GM21723 (cell line): Measurements from ENCODE around the gene ABLIM3.

Experiments used
- ATAC-seq: cut with Tn5 transposase; IDR thresholded peaks from one replicate; pipeline ENCODE4 v1.9.1; 2021; ENCODE audit warnings: mild to moderate bottlenecking, moderate library complexity; ENCODE audit not compliant: unreplicated experiment

Gene ABLIM3

GRCh38 chr5:149277801-149278200 is 136.5 kb downstream of the ABLIM3 start:
- ATAC-seq: no peak

- ATAC-seq: no peak
These were observed 137.3 kb downstream of the ABLIM3 start for GRCh38 chr5:149278451-149279210.

GRCh38 chr5:149279661-149280060 is 138.4 kb downstream of the ABLIM3 start:
- ATAC-seq: no peak

GRCh38 chr5:149280124-149280523 is 138.8 kb downstream of the ABLIM3 start:
- no peak for ATAC-seq

GRCh38 chr5:149280802-149281201 is 139.5 kb downstream of the ABLIM3 start:
- no peak for ATAC-seq

- no peak for ATAC-seq
These were observed 141.0 kb downstream of the ABLIM3 start for GRCh38 chr5:149282027-149282965.

GRCh38 chr5:149282966-149283332 is 141.7 kb downstream of the ABLIM3 start:
- ATAC-seq: no peak

- no peak for ATAC-seq
These were observed 142.6 kb downstream of the ABLIM3 start for GRCh38 chr5:149283626-149284480.

GRCh38 chr5:149284501-149284900 is 143.2 kb downstream of the ABLIM3 start:
- no peak for ATAC-seq

- no peak for ATAC-seq
These were observed 143.9 kb downstream of the ABLIM3 start for GRCh38 chr5:149285153-149285552.

- ATAC-seq: no peak
These were observed 147.1 kb downstream of the ABLIM3 start for GRCh38 chr5:149288436-149288835.

- ATAC-seq: no peak
These were observed 148.0 kb downstream of the ABLIM3 start for GRCh38 chr5:149289301-149289700.

- no peak for ATAC-seq
These were observed 153.9 kb downstream of the ABLIM3 start for GRCh38 chr5:149294872-149295829.

- no peak for ATAC-seq
These were observed 156.2 kb downstream of the ABLIM3 start for GRCh38 chr5:149297340-149298025.

- no peak for ATAC-seq
These were observed 156.9 kb downstream of the ABLIM3 start for GRCh38 chr5:149298163-149298562.

- ATAC-seq: no peak
These were observed 157.6 kb downstream of the ABLIM3 start for GRCh38 chr5:149298842-149299404.

- ATAC-seq: no peak
These were observed 158.3 kb downstream of the ABLIM3 start for GRCh38 chr5:149299451-149300054.

GRCh38 chr5:149300441-149300840 is 159.1 kb downstream of the ABLIM3 start:
- no peak for ATAC-seq
